ENCODE measurements around the gene DNAH17.

DNAH17 gene

DNA sequence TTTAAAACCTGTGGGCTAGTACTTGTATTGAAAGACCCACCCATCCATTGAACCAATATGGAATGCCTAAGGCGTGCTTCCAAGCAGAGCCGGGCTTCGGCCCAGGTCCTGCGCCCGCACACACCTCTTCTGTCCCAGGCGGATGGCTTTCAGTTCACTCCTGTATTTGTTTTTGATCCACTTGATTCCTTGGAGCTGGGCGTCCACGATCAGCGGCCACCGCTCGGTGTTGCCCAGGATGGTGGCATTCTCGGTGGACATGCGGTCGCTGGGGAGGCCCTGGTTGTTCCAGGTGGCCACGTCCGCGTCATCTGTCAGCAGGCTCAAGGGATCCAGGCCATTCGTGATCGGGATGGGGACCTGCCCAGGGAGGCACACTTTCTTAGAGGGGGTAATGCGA lies 122.8 kb downstream of the DNAH17 start:
- no peak for DNase-seq (ENCODE audit: low read depth in 1 of 2, low spot score in 1 of 2)

DNA sequence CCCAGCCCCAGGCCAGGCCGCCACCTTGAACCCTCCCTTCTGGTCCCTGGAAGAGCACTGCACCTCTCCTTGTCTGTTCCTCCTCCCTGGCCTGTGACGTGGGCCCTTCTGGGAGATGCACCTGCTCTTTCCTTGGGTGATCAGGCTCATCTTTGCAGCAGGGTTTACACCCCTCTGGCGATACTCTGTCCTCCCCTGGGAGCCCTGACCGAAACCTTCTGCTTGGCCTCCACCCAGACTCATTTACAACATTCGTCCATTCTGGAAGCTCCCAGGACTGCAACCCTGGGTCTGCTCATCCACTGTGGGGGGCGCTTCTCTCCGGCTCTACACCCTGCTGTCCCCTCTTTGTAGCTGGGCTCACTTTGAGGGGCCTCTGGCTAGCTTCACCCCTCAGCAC lies 125.4 kb downstream of the DNAH17 start:
- DNase-seq (ENCODE audit: low read depth in 1 of 2, low spot score in 1 of 2): no peak

DNA sequence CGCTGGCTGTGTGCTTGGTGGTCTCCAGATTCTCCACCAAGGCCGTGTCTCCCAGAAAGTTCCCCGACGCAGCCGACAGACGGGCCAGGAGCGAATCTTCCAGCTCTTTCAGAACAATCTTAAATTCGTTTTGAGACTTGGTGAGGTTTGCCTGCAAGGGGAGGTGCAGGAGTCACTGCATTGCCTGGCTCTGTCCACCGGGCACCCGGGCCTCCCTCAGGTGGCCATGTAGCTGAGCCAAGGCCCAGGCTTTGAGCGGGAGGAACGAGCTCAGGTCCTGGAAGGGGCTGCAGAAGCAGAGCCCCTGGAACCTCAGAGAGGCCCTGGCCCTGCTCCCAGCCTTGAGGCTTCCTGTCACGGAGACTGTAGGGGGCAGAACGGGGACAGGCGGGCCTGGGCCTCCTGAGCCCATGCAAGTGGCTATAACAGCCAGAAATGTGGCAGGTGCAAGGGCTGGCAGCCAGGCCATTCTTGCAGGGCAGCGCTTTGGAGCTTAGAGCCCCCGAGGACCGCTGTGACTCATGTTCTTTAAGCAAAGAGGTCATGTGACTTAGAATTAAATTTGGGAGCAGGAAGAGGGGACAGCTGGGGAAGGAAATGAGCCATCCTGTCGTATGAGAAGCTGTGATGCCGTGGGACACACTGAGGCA lies 126.4 kb downstream of the DNAH17 start:
- no peak for DNase-seq (ENCODE audit: low read depth in 1 of 2, low spot score in 1 of 2)

DNA sequence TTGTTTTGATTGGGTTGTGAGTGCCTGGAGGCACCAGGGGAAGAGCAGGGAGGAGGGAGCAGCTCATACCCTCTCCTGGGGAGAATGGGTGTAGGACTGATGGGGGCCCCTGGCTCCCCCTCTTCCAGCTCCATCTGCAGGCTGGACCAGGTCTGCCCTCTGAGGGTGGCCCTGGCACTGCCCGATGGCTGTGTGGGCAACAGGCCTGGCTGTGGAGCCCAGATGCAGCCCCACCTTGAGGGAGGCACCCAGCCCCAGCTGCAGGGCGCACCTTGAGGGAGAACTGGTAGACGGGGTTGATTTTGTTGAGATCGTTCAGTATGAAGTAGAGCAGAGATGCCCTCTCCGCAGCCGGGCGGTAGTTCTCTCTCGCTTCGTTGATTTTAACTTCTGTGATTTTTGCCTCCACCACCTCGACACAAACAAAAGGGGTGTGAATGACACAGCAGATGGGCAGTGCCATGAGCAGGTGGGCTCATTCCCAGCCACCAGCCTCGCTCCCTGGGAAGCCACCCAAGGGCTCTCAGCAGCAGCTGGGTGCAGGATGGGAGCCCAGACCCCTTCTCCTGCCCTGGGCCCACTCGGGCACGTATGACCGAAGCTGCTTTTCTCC lies 127.1 kb downstream of the DNAH17 start:
- no peak for DNase-seq (ENCODE audit: low read depth in 1 of 2, low spot score in 1 of 2)

DNA sequence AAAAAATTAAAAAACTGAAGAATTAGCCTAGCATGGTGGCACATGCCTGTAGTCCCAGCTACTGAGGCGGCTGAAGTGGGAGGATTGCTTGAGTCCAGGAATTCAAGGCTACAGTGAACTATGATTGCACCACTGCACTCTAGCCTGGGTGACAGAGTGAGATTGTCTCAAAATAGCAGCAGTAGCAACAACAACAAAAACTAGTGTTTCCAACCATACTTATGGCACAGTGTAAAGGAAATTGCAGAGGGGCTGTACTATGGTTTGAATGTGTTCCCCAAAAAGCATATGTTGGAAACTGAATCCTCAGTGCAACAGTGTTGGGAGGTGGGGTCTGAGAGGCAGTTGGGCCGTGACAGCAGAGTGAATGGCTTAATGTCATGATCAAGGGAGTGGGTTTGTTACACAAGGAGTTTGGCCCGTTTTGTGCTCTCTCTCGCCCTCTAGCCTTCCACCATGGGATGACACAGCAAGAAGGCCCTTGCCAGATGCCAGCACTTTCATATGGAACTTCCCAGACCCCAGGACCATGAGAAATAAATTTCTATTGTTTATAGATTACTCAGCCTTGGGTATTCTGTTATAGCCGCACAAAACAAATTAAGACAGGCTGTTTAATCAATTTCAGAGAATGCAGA lies 128.7 kb downstream of the DNAH17 start:
- no peak for DNase-seq (ENCODE audit: low read depth in 1 of 2, low spot score in 1 of 2)

DNA sequence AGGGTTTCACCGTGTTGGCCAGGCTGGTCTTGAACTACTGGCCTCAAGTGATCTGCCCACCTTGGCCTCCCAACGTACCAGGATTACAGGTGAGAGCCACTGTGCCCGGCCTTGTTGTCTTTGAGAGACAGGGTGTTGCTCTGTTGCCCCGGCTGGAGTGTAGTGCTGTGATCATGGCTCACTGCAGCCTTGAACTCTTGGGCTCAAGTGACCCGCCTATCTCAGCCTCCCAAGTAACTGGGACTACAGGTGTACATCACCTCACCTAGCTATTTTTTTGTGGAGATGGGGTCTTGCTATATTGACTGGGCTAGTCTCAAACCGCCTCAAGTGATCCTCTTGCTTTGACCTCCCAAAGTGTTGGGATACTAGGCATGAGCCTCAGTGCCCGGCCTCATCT lies 130.4 kb downstream of the DNAH17 start:
- no peak for DNase-seq (ENCODE audit: low read depth in 1 of 2, low spot score in 1 of 2)

DNA sequence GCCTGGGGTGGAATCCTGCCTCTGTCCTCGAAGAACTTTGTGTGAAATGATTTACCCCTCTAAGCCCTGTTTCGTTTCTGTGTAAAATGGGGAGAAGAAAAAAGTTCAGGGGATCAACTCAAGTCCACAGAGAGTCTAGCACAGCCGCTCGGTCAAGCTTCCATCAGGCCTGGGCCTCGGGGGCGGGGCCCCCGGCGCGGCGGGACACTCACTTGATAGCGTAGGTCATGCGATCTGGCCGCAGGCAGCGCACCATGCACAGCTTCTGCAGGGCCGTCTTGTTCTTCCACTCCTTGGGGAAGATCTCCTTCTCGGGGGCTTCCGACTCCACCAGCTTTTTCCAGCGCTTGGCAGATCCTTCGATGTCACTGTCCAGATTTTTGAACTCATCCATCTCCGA lies 132.8 kb downstream of the DNAH17 start:
- no peak for DNase-seq (ENCODE audit: low read depth in 1 of 2, low spot score in 1 of 2)

DNA sequence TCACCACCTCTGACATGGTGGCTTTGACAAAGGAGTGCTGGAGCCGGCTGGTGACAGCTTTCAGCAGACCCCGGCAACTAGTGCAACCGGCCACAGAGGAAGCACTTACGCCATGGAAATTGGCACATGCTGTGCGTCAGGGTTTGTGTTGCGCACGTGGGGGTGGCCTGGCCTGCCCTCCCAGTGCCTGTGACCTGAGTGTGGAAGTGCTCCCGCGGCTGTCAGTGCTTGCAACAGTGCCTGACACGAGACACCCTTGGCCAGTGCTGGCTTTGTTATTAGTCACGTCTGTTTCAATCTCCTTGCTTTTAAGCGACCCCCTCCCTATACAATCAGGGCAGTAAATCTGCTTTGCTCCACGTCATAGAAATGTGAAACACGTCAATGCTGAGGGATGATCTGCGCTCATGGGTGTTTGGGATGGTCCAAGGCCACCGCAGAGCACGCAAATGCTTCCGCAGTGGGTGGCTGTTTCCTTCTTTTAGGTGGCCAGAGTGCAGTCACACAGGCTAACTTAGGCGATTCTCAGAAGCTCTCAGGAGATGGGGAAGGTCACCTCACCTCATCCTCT lies 134.5 kb downstream of the DNAH17 start:
- no peak for DNase-seq (ENCODE audit: low read depth in 1 of 2, low spot score in 1 of 2)

DNA sequence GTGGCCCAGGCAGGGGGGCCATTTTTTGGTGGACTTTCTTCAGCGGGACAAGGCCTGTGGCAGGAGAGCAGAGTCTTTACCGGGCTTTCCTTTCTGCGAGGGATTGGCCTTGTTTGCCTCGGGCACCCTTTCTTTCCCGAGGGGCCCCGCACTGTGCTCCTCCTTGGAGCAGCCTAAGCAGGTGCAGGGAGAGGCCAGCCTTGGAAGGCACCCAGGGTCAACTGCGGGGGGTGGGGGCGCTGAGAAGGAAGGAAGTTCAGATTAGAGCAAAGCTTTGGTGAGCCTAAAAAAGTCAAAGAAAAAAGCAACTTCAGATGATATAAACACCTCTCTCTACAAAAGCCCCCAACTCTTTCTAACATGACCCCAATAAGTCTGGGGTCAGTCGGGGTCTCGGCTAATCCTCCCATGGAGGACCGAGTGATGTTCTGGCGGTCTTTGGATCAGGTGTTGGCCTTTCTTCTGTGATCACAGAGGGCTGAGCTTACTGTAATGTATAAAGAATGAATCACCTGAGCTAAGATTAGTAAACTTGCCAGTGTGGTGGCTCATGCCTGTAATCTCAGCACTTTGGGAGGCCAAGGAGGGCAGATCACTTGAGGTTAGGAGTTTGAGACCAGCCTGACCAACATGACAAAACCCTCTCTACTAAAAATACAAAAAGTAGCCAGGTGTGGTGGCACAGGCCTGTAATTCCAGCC lies 135.8 kb downstream of the DNAH17 start:
- DNase-seq (ENCODE audit: low read depth in 1 of 2, low spot score in 1 of 2): no peak

DNA sequence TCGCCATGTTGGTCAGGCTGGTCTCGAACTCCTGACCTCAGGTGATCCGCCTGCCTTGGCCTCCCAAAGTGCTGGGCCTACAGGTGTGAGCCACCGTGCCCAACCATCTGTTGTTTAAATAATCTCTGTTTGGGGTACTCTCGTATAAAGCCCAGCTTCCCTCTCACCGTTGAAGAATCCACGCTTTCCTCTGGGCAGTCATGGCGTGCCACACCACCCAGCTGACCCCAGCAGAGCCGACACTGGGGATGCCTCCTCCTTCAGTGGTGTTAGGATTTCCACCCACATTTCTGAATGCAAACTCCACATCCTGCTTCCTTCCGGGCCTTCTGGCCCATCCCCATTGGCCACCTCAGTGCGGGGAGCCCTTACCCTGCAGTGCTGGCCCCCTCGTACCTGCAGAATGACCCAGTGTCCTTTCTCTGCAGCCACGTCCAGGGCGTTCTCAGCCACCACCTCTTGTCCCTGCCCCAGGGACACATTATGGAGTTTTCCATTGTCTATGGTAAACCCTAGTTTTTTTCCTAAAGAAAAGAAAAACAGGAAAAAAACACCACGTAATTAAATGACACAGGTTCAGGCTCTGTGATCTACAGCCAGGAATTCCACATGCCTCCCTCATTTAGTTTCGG lies 138.4 kb downstream of the DNAH17 start:
- no peak for DNase-seq (ENCODE audit: low read depth in 1 of 2, low spot score in 1 of 2)

DNA sequence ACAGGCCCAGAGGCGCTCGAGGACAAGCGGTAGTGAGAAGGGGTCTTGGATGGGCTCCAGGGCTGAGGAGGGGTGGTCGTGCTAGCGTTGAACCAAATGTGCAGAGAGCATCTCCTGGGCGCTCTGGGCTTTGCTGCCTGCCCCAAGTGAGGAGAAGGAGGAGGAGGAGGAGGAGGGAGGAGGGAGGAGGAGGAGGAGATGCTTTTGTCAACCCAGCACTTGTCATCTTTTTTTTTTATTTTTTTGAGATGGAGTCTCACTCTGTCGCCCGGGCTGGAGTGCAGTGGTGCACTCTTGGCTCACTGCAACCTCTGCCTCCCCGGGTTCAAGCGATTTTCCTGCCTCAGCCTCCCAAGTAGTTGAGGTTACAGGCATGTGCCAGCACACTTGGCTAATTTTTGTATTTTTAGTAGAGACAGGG lies 138.9 kb downstream of the DNAH17 start:
- no peak for DNase-seq (ENCODE audit: low read depth in 1 of 2, low spot score in 1 of 2)

DNA sequence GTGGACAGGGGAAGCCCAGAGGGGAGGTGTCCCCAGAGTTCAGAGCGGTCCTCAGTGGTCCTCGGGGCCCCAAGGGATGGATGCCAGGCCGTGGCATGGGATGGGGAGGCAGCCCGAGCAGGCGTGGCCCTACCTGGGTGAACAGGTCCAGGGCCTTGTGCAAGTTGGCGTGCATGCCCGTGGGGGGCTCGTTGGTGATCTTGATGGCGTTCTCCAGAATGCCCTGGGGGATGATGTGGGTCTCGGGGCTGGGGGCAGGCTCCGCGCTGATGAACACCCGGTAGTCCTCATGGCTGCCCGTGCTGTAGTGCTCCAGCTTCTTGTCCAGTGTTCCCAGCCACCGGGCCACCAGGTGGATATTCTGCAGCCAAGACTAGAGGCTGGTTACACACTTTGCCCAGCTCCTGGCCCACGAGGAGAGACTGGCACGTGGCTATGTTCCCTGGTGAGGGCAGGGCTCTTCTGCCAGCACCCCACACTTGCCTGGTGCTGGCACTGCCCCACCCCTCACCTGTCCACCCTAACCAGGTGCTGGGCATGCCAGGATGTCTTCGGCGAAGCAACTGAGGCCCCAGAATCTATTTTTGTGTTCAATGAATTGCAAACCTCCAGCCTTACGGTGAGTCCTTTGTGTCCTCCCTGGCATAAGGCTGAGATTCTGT lies 139.6 kb downstream of the DNAH17 start:
- DNase-seq (ENCODE audit: low read depth in 1 of 2, low spot score in 1 of 2): no peak

DNA sequence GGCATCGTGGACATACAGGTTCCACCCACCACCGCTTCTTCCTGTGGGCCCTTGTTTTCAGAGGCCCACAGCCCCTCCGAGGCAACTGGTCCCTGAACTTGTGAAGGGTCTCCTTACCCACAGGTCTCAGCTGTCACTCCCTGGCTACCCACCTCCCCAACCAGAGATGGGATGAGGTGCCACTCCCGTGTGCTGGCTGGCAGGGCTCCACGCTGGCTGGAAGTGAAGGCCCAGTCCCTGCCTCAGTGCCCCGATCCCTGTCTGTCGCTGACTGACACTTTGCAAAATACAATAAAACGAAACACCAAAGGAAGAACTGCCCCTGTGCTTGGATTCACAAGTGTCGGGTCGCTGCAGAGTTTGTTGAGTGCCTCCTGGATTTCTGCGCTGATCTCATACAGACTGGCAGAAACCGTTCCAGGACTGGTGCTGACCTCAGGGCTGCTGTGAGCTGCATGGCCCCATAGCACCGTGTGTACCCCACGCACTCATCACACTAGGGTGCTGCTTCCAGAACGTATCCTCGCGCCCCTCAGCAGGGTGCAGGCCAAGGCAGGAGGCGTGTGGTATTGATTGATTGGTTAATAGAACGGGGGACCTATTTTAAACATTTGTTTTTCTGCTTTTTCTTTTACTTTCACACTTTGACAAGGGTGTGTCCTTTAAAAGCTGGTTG lies 141.7 kb downstream of the DNAH17 start:
- no peak for DNase-seq (ENCODE audit: low read depth in 1 of 2, low spot score in 1 of 2)

DNA sequence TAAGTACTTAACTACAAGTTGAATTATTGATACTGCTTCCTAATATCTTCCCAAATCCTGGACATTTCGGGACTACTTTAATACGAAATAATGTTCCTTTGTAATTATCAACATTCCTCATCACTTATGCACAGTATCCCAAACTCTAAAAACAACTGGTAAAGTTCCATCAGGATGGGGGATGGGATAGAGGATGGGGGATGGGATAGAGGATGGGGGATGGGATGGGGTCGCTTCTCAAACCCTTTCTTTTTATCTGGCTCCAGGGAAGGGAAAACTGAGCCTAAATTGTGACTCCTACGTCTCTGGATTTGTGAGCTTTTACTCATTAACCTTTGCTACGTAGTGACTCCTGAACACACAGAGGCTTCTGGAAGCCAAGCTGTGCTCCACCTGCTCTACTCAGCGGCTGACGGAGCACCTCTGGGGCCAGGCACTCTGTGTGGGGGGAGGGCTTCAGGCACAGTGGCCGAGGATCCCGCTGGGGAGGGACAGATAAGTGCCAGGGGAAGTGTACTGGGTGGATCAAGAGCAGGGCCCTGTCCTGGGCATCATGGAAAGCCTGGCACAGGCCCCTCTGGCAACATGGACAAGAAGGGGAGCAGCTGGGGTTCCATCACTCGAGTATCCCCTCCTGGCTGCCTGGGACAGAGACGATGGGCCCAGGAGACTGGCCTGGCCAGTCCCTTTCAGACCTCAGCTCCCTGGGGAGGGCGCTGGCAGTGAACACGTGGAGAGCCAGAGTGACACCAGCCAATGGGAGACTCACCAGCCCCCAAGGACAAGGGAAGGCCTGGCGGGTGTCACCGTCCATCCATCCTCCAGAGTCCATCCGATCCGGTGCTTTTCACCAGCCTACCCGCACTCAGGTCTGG lies 142.5 kb downstream of the DNAH17 start:
- DNase-seq (ENCODE audit: low read depth in 1 of 2, low spot score in 1 of 2): no peak

DNA sequence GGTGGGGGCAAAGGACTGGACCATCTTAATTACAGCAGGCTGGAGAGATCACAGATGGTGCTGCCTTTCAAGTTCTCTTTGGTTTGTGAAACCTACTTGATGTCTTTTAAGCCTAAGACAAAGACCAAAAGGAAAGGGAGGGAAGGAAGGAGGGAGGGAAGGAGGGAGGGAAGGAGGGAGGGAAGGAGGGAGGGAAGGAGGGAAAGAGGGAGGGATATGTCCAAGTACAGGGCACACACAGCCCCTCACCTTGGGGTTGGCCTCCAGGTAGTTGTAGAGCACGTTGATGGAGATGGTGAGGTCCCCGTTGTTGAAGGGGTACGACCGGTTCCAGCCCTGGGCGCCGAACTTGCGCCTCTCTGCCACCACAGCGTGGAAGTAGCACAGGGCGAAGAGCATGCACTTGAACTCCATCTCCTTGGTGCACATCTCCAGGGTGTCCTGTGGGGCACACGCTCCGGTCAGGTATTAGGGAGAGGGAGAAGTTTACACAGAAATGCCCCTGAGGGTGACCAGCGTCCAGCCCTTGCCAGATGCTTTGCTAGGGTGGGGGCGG lies 143.3 kb downstream of the DNAH17 start:
- DNase-seq (ENCODE audit: low read depth in 1 of 2, low spot score in 1 of 2): no peak

DNA sequence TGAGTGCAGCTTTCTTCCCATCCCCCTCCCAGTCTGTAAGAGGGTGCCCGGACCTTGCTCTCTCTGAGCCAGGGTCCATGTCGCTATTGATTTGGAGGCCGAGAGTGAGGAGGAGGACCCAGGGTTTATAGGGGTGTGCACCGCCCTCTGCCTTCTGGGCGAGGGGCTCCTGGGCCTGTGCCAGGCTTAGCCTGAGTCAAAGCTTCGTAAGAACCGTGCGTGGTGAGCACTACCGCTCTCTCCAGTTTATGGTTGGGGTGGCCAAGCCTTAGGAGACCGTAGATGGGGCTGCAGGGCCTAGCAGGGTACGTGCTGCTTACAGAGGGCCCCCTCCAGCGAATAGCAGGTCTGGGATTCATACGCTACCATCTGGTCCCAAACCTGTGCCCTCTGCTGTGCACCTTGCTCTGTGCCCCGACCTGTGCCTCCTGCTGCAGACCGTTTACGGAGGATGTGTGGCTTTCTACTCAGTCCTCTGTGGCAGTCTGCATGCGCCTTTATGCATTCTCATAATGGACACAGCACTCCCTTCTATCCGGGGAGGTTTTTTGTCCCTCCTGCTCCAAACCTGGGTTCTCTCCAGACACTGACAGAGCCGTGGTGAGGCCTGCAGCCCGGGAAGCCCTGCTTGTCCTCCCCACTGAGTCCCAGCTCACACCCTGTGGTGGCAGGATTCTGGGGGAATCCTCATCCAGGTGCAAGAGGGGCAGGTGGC lies 144.0 kb downstream of the DNAH17 start:
- no peak for DNase-seq (ENCODE audit: low read depth in 1 of 2, low spot score in 1 of 2)

DNA sequence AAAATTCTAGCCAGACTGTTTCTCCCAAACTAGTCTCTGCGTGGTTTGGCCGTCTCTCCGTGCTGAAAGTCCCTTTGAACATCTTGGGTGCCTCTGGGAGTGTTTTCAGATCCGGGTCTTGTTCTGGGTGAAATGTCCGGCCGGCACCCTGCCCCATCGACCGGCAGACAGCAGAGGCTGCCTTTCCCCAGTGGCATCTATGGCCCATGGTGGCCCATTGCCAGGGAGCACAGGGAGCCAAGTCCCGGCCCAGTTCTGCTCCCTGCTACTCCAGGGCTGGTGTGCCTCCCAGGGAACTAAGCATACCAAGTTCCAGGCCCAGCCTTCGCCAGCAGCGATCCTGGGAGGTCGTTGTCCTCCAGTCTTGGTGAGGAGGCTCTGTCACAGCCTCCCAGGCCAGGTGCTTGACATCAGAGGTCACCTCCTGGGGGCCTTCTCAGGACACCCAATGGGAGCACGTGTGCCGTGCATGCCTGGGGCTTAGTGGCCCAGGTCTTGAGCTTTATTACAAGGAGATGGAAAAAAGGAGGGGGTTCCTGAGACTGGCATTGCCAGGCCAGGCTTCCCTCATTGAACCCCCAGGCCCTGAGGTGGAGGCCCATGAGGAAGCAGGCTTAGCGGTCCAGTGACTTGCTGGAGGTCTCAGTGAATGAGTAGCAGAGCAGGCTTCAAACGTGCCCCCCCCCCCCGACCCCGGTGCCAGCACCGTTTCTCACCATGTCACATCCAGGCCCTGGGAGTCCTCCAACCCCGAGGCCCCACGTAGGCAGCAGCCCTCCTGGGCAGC lies 144.8 kb downstream of the DNAH17 start:
- no peak for DNase-seq (ENCODE audit: low read depth in 1 of 2, low spot score in 1 of 2)

DNA sequence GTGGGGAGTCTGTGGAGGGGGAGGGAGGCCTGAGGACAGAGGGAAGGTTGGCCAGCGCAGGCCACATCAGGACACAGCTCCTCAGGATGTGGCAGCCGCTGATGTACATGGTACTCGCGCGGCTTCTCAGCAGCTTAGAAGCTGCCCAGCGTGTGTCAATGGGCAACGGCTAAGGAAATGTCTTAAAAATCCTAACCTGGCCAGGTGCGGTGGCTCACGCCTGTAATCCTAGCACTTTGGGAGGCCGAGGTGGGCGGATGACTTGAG lies 145.6 kb downstream of the DNAH17 start:
- DNase-seq (ENCODE audit: low read depth in 1 of 2, low spot score in 1 of 2): no peak

Measured in activated CD4-positive, alpha-beta T cell treated with anti-CD3 and anti-CD28 coated beads, Interleukin-2, amount 50 U/mL, for 24 hours (primary cell).